ENCODE measurements around the gene BTBD2. TPM values are rescaled to one million over a fixed set of nuclear protein-coding genes. Genes with fewer than 3 reads are reported as not detected.

BTBD2 gene
- total and polyA plus RNA-seq, 2 of the 8 experiments (the other 6 are each of a cell fraction or from before 2014, with no cell fraction given), result 91.7 to 92.3 TPM

- Histone ChIP-seq H3K9ac (replicated peaks in 1 of 4; ENCODE audit: extremely low read depth in 1 of 4, low read depth in 3 of 4, low read length in 3 of 4) (no peak overlapping the region), H3K4me3 (ENCODE audit: extremely low read depth in 1 of 4, insufficient read depth in 2 of 4, low read depth in 3 of 4, low read length in 4 of 4) (no peak overlapping the region), H4K5ac (ENCODE audit: insufficient read length, low read depth, low read length) (no peak overlapping the region), H3K14ac (ENCODE audit: insufficient read length) (no peak overlapping the region), H3K4me1 (replicated peaks in 1 of 4; ENCODE audit: control insufficient read depth in 3 of 4, insufficient read depth in 4 of 4, low read length in 3 of 4) (peaks cover 0 to 18% (median 8%) of the 10 kb centered on the region in 4 experiments; a peak in 6 of 7 replicates), H4K20me1 (replicated peaks in 1 of 2; ENCODE audit: control insufficient read depth in 1 of 2, insufficient read depth in 2 of 2, low read length in 2 of 2) (peaks cover 40 to 59% of the 10 kb centered on the region in 2 experiments), H2BK5ac (ENCODE audit: low read depth, low read length) (peak overlapping the region; percentile 78), H3K4me2 (ENCODE audit: insufficient read depth in 1 of 2, low read depth in 2 of 2, low read length in 2 of 2) (no peak overlapping the region), H2AFZ (ENCODE audit: low read length) (no peak overlapping the region), H4K8ac (ENCODE audit: extremely low read depth, insufficient read depth, low read length) (peak overlapping the region; percentile 68; the same call in 1 of the 2 replicates), H3K79me2 (ENCODE audit: control insufficient read depth in 1 of 2, insufficient read depth in 2 of 2, low read length in 2 of 2) (peaks cover 59 to 91% of the 10 kb centered on the region in 2 experiments), H3K27me3 (replicated peaks in 1 of 4; ENCODE audit: control insufficient read depth in 3 of 4, extremely low read depth in 1 of 4, insufficient read depth in 3 of 4, low read length in 3 of 4) (no peaks in the 10 kb centered on the region), H2AK5ac (ENCODE audit: low read depth, low read length) (no peak overlapping the region), H2BK12ac (ENCODE audit: low read depth, low read length) (no peak overlapping the region), H3K23ac (ENCODE audit: insufficient read length) (no peak overlapping the region), H2BK20ac (ENCODE audit: low read length) (no peak overlapping the region), H3K4ac (replicated peaks; ENCODE audit: insufficient read length, low read depth, low read length) (no peak overlapping the region), H2BK15ac (ENCODE audit: low read length) (no peak overlapping the region), H2BK120ac (replicated peaks; ENCODE audit: low read depth, low read length) (no peak overlapping the region), H3K18ac (ENCODE audit: extremely low read depth, low read length) (no peak overlapping the region; the same call in 1 of the 2 replicates), H3K9me3 (ENCODE audit: insufficient read depth in 2 of 2, low read depth in 1 of 2, low read length in 1 of 2) (no peaks in the 10 kb centered on the region; a peak in 1 of 4 replicates), H4K91ac (replicated peaks; ENCODE audit: insufficient read length, low read length) (peak overlapping the region; percentile 26), H3K56ac (replicated peaks; ENCODE audit: insufficient read length, low read depth, low read length) (no peak overlapping the region), H3K27ac (ENCODE audit: low read depth, low read length) (no peak overlapping the region), H3K36me3 (ENCODE audit: control insufficient read depth in 2 of 4, insufficient read depth in 4 of 4, low read length in 3 of 4) (no peaks in the 10 kb centered on the region; a peak in 1 of 8 replicates), H3K23me2 (ENCODE audit: low read depth, low read length) (peaks cover 4% of the 10 kb centered on the region; the same call in 1 of the 2 replicates), H3K79me1 (ENCODE audit: low read depth, low read length) (peaks cover 26% of the 10 kb centered on the region)
- DNase-seq (ENCODE audit: low read depth in 1 of 2, low spot score in 2 of 2) (no peak), FAIRE-seq (no peak)
- ChIA-PET CTCF (ENCODE audit: partially characterized antibody) (interaction anchor here (0.6 to 3.2 kb wide), 8 partner anchors 8 to 111 kb away, joined by 3 to 23 read pairs (median 4); no protein-coding TSS in a partner anchor), POLR2A (ENCODE audit: partially characterized antibody) (interaction anchor here (0.7 to 3.4 kb wide), 7 partner anchors 11 to 104 kb away, joined by 3 to 13 read pairs (median 4); partner anchors contain the start of gene MKNK2)
- 91% methylated on average over 29 of the region's 34 CpGs; no CpG with 5 or more reads in 1 of the 2 experiments for WGBS, 2 experiments (ENCODE audit: extremely low coverage in 1 of 2, insufficient coverage in 1 of 2, insufficient read length in 1 of 2, insufficient replicate concordance in 2 of 2, low coverage in 1 of 2, low lambda C conversion rate in 2 of 2, missing lambda C conversion rate in 1 of 2)
- 0 out of 2 replicates have a peak, but pooled peaks have one; percentile 25 for TF ChIP-seq GABPA (IDR thresholded peaks at IDR 0.05; ENCODE audit: borderline replicate concordance, insufficient read depth, low read length)
- no peak for TF ChIP-seq SIRT6 (IDR thresholded peaks at IDR 0.05; ENCODE audit: low read length)
These were observed 67.8 kb downstream of the BTBD2 start for GRCh38 chr19:1947651-1948209.
